A549 (cell line): ENCODE results near the gene DOCK9. TPM values are rescaled to one million over a fixed set of nuclear protein-coding genes. Genes with fewer than 3 reads are reported as not detected.

ENCODE experiments used
- ATAC-seq, 2 experiments: fragments of 200-7000 bp in 1 of 2; fragments of >200 bp in 1 of 2; cut with Nextera tagmentation in 1 of 2; cut with Tn5 transposase in 1 of 2; 3 replicates each; pipeline versions ENCODE4 v1.8.0 to v1.9.1; 2018 to 2020; ENCODE audit warnings: mild to moderate bottlenecking in 1 of 2, moderate library complexity in 1 of 2
- CTCF ChIA-PET: fragments of 300-600 bp; sonication (Branson Sonifier 250); formaldehyde crosslinking; extraction: SDS; loops from one replicate; lab custom pipeline; 2021; ENCODE audit warnings: antibody characterized with exemption, inconsistent platforms; lab: Yijun Ruan, JAX
- POLR2A ChIA-PET: fragments of 350-600 bp; formaldehyde crosslinking; extraction: SDS; loops from one replicate; lab custom pipeline; 2021; ENCODE audit warnings: antibody characterized with exemption, inconsistent platforms; lab: Yijun Ruan, JAX
- DNase-seq, 2 experiments: peaks; one replicate each; pipeline versions ENCODE4 v3.0.0 to v3.0.0-alpha.2; 2011 to 2016; ENCODE audit warnings: low read depth in 1 of 2, low spot score in 1 of 2
- FAIRE-seq: peaks from 2 replicates; lab custom pipeline; 2011; peaks lifted over from hg19 to GRCh38; lab: Jason Lieb, UNC
- H3K27ac ChIP-seq, 2 experiments: fragments of >200 bp; sonication (Bioruptor Twin); formaldehyde crosslinking; 3 replicates each; pipeline ENCODE4 v1.5.1; 2016 to 2017
- H3K4me1 ChIP-seq: fragments of >200 bp; sonication (Bioruptor Twin); formaldehyde crosslinking; 3 replicates; pipeline ENCODE4 v1.6.1; 2016
- H3K4me2 ChIP-seq: fragments of >200 bp; sonication (Bioruptor Twin); formaldehyde crosslinking; 3 replicates; pipeline ENCODE4 v1.6.1; 2016
- H3K4me3 ChIP-seq: fragments of >200 bp; sonication (Bioruptor Twin); formaldehyde crosslinking; 3 replicates; pipeline ENCODE4 v1.5.1; 2016
- H3K9me3 ChIP-seq: fragments of >200 bp; sonication (Bioruptor Twin); formaldehyde crosslinking; 3 replicates; pipeline ENCODE4 v1.6.1; 2016
- ATOH8 ChIP-seq: fragments of 250-450 bp; sonication (Bioruptor Pico); IDR thresholded peaks from 2 replicates; pipeline ENCODE4 v1.5.0; 2020; ENCODE audit warnings: low read depth, mild to moderate bottlenecking, moderate library complexity
- CHD4 ChIP-seq: fragments of 200-600 bp; sonication (generic); IDR thresholded peaks from 2 replicates; pipeline ENCODE4 v1.6.1; 2016; ENCODE audit warnings: antibody characterized with exemption, mild to moderate bottlenecking, borderline replicate concordance
- EHF ChIP-seq: fragments of 250-450 bp; sonication (Bioruptor Pico); IDR thresholded peaks from 2 replicates; pipeline ENCODE4 v1.5.0; 2020; ENCODE audit warnings: mild to moderate bottlenecking
- EHMT2 ChIP-seq: fragments of 200-600 bp; sonication (generic); IDR thresholded peaks from 2 replicates; pipeline ENCODE4 v1.6.1; 2016; ENCODE audit warnings: antibody characterized with exemption, low read depth, mild to moderate bottlenecking, moderate library complexity
- FOSB ChIP-seq: fragments of 250-450 bp; sonication (Bioruptor Pico); IDR thresholded peaks from 2 replicates; pipeline ENCODE4 v1.5.0; 2020; ENCODE audit warnings: mild to moderate bottlenecking, moderate library complexity
- FOSL2 ChIP-seq, 2 experiments: fragments of 450-650 bp in 1 of 2; fragments of >200 bp in 1 of 2; sonication (Bioruptor Twin) in 1 of 2; formaldehyde crosslinking; IDR thresholded peaks; 2 replicates each; pipeline versions ENCODE4 v1.5.0 to v1.6.1; 2016 to 2020; ENCODE audit warnings: mild to moderate bottlenecking in 1 of 2, moderate library complexity in 1 of 2
- HDAC2 ChIP-seq: fragments of 200-600 bp; sonication (generic); IDR thresholded peaks from 2 replicates; pipeline ENCODE4 v1.6.1; 2016
- HOXA7 ChIP-seq: fragments of 250-450 bp; sonication (Bioruptor Pico); IDR thresholded peaks from 2 replicates; pipeline ENCODE4 v1.5.0; 2020; ENCODE audit warnings: mild to moderate bottlenecking, moderate library complexity
- HOXB13 ChIP-seq: fragments of 250-450 bp; sonication (Bioruptor Pico); IDR thresholded peaks from 2 replicates; pipeline ENCODE4 v1.5.0; 2020; ENCODE audit warnings: low read depth, mild to moderate bottlenecking, moderate library complexity
- HOXB5 ChIP-seq: fragments of 250-450 bp; sonication (Bioruptor Pico); IDR thresholded peaks from 2 replicates; pipeline ENCODE4 v1.5.0; 2020; ENCODE audit warnings: mild to moderate bottlenecking, moderate library complexity
- JUN ChIP-seq, 2 experiments: fragments of >200 bp; sonication (Bioruptor Twin); formaldehyde crosslinking; IDR thresholded peaks; 2 replicates in 1 of 2; 3 replicates in 1 of 2; pipeline ENCODE4 v1.6.1; 2016 to 2017
- JUNB ChIP-seq: fragments of >200 bp; sonication (Bioruptor Twin); formaldehyde crosslinking; IDR thresholded peaks from 2 replicates; pipeline ENCODE4 v1.6.1; 2016
- MAZ ChIP-seq: fragments of 150-350 bp; IDR thresholded peaks from 2 replicates; pipeline ENCODE4 v1.6.1; 2014; ENCODE audit warnings: antibody characterized with exemption, low read depth, low read length, borderline replicate concordance
- NR3C1 ChIP-seq: fragments of >200 bp; sonication (Bioruptor Twin); formaldehyde crosslinking; IDR thresholded peaks from 3 replicates; pipeline ENCODE4 v1.6.1; 2017
- PHF8 ChIP-seq: fragments of 200-600 bp; sonication (generic); IDR thresholded peaks from 2 replicates; pipeline ENCODE4 v1.6.1; 2016; ENCODE audit warnings: low read depth, mild to moderate bottlenecking, antibody characterized with exemption, moderate library complexity, borderline replicate concordance
- POLR2AphosphoS2 ChIP-seq: conservative IDR thresholded peaks from 2 replicates; pipeline ENCODE4 v1.6.1; 2012; ENCODE audit warnings: low read length, improper control_type of control experiment, inconsistent platforms
- RCOR1 ChIP-seq: fragments of 150-350 bp; IDR thresholded peaks from 2 replicates; pipeline ENCODE4 v1.6.1; 2014; ENCODE audit warnings: antibody characterized with exemption, low read length, low read depth
- ZSCAN20 ChIP-seq: fragments of 250-450 bp; sonication (Bioruptor Pico); IDR thresholded peaks from 2 replicates; pipeline ENCODE4 v1.8.0; 2022; ENCODE audit warnings: mild to moderate bottlenecking, moderate library complexity
- WGBS: methylation state at CpG from one replicate; pipeline ENCODE4 v1.1.6; 2017; ENCODE audit errors: missing lambda C conversion rate; 5-methylcytosine and 5-hydroxymethylcytosine counted together
- polyA plus RNA-seq, 4 experiments: library from polyadenylated mRNA; depleted of rRNA in 3 of 4; stranded (reverse); fragments of >200 nt; fragmentation: RNase III in 1 of 4; extraction: RNeasy Plus Mini Kit Qiagen cat#74134 plus additional on column Dnase treatment in 1 of 4; gene quantifications; 2 replicates in 3 of 4; 3 replicates in 1 of 4; pipeline ENCODE4 v1.2.3, GENCODE V29; 2011 to 2017
- TF ChIP-seq, protein P1 (sequence below): IDR thresholded peaks from 2 replicates; pipeline ENCODE4 v1.6.1; 2012; ENCODE audit warnings: low read depth, borderline replicate concordance
- TF ChIP-seq, protein P2 (sequence below): fragments of >200 bp; sonication (Bioruptor Twin); formaldehyde crosslinking; IDR thresholded peaks from 2 replicates; pipeline ENCODE4 v1.6.1; 2016
- TF ChIP-seq, protein P3 (sequence below): fragments of 150-350 bp; IDR thresholded peaks from 2 replicates; pipeline ENCODE4 v1.6.1; 2014; ENCODE audit warnings: low read depth, mild to moderate bottlenecking, low read length
- TF ChIP-seq, protein P4 (sequence below): fragments of 200-600 bp; sonication (generic); IDR thresholded peaks from 2 replicates; pipeline ENCODE4 v1.6.1; 2016; ENCODE audit warnings: antibody characterized with exemption, mild to moderate bottlenecking, moderate library complexity

The DOCK9 gene
- polyA plus RNA-seq, 2 of the 4 experiments (the other 2 are of a cell fraction), result 34.0 to 43.9 TPM

DNA sequence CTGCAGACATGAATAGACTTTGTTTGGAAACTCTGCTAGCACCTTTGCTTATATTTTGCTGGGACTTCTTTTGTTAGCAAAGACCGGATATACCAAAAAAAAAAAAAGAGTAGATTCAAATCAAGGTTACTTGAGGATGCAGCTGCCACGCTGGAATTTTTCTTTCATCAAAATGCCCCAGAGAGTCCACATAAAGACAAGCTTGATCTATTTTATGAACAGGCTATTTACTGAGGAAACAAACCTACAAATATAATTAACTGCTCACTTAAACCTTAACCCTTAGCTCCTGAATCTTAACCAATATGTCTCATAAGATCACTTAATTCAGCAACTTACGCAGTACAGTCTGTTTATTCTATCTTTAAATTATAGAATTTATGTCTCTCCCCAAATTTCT is 27.1 kb upstream of the DOCK9 start:
- DNase-seq, result no peak
- Histone ChIP-seq H3K27ac (no peak overlapping the region), H3K4me2 (no peak overlapping the region), H3K4me1 (0 out of 3 replicates have a peak, but pooled peaks cover 8% of the 10 kb centered on the region), H3K9me3 (no peaks in the 10 kb centered on the region), H3K4me3 (no peak overlapping the region)
- FAIRE-seq, result no peak
- ChIA-PET CTCF (interaction anchor here (0.6 to 0.7 kb wide), 2 partner anchors 17 to 656 kb away, joined by 3 read pairs; no protein-coding TSS in a partner anchor), POLR2A (no interaction called here)
- TF ChIP-seq, protein P1, sequence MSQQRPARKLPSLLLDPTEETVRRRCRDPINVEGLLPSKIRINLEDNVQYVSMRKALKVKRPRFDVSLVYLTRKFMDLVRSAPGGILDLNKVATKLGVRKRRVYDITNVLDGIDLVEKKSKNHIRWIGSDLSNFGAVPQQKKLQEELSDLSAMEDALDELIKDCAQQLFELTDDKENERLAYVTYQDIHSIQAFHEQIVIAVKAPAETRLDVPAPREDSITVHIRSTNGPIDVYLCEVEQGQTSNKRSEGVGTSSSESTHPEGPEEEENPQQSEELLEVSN, result no peak
- no peak for TF ChIP-seq CHD4
- no peak for TF ChIP-seq POLR2AphosphoS2
- no peak for TF ChIP-seq EHMT2
- TF ChIP-seq NR3C1, result no peak
- TF ChIP-seq ZSCAN20, result no peak
- TF ChIP-seq PHF8, result no peak
- no peak for TF ChIP-seq FOSL2 (IDR thresholded peaks at IDR 0.05)
- TF ChIP-seq FOSL2 (CRISPR knock-in tag; IDR thresholded peaks at IDR 0.05), result no peak
- TF ChIP-seq HDAC2, result no peak
- no peak for TF ChIP-seq RCOR1
- TF ChIP-seq JUN (IDR thresholded peaks at IDR 0.05), result no peak
- no peak for TF ChIP-seq JUNB
- TF ChIP-seq HOXA7, result no peak
- TF ChIP-seq, protein P2, sequence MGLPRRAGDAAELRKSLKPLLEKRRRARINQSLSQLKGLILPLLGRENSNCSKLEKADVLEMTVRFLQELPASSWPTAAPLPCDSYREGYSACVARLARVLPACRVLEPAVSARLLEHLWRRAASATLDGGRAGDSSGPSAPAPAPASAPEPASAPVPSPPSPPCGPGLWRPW, result no peak
- no peak for ATAC-seq
- WGBS, result 90% methylated on average over 3 of the region's 3 CpGs

- TF ChIP-seq HOXB13 (CRISPR knock-in tag) (no peak), FOSB (CRISPR knock-in tag) (no peak), ZSCAN20 (no peak), ATOH8 (CRISPR knock-in tag) (no peak), MAZ (no peak), EHF (no peak), PHF8 (no peak), HOXB5 (CRISPR knock-in tag) (no peak)
- TF ChIP-seq, protein P3, sequence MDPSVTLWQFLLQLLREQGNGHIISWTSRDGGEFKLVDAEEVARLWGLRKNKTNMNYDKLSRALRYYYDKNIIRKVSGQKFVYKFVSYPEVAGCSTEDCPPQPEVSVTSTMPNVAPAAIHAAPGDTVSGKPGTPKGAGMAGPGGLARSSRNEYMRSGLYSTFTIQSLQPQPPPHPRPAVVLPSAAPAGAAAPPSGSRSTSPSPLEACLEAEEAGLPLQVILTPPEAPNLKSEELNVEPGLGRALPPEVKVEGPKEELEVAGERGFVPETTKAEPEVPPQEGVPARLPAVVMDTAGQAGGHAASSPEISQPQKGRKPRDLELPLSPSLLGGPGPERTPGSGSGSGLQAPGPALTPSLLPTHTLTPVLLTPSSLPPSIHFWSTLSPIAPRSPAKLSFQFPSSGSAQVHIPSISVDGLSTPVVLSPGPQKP, result no peak
- TF ChIP-seq, protein P4, sequence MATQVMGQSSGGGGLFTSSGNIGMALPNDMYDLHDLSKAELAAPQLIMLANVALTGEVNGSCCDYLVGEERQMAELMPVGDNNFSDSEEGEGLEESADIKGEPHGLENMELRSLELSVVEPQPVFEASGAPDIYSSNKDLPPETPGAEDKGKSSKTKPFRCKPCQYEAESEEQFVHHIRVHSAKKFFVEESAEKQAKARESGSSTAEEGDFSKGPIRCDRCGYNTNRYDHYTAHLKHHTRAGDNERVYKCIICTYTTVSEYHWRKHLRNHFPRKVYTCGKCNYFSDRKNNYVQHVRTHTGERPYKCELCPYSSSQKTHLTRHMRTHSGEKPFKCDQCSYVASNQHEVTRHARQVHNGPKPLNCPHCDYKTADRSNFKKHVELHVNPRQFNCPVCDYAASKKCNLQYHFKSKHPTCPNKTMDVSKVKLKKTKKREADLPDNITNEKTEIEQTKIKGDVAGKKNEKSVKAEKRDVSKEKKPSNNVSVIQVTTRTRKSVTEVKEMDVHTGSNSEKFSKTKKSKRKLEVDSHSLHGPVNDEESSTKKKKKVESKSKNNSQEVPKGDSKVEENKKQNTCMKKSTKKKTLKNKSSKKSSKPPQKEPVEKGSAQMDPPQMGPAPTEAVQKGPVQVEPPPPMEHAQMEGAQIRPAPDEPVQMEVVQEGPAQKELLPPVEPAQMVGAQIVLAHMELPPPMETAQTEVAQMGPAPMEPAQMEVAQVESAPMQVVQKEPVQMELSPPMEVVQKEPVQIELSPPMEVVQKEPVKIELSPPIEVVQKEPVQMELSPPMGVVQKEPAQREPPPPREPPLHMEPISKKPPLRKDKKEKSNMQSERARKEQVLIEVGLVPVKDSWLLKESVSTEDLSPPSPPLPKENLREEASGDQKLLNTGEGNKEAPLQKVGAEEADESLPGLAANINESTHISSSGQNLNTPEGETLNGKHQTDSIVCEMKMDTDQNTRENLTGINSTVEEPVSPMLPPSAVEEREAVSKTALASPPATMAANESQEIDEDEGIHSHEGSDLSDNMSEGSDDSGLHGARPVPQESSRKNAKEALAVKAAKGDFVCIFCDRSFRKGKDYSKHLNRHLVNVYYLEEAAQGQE, result no peak
- 69% methylated on average over 3 of the region's 3 CpGs for WGBS
- peaks cover 9% of the 10 kb centered on the region; the same call in 1 of the 3 replicates for H3K4me1 ChIP-seq
- no peak overlapping the region for H3K4me3 ChIP-seq
- no peaks in the 10 kb centered on the region for H3K9me3 ChIP-seq
- no peak overlapping the region for H3K4me2 ChIP-seq
- H3K27ac ChIP-seq, result no peak overlapping the region
- DNase-seq, result no peak
- ATAC-seq, result no peak
- CTCF ChIA-PET, result no interaction called here
- no peak for FAIRE-seq
- POLR2A ChIA-PET, result no interaction called here
These were observed 26.1 kb upstream of the DOCK9 start for GRCh38 chr13:99003851-99004471.
